Effector CD4-positive, alpha-beta T cell (primary cell): ENCODE measurements around the gene SLC4A5.
A peak's percentile ranks its signal among the peaks of the same experiment; 100 is the strongest.
"Not testable (repeated sequence)": the region's sequence is repeated elsewhere in the genome, so short reads cannot be mapped to it uniquely, and the experiment has no call there.

Source experiments
- DNase-seq: peaks from one replicate; pipeline ENCODE4 v3.0.0-alpha.2; 2020

Gene SLC4A5

GRCh38 chr2:74226648-74227213 lies 116.5 kb downstream of the SLC4A5 start:
- DNase-seq, result no peak

- DNase-seq, result no peak
These were observed 117.3 kb downstream of the SLC4A5 start for GRCh38 chr2:74225698-74226459.

GRCh38 chr2:74223941-74224770 lies 119.1 kb downstream of the SLC4A5 start:
- no peak for DNase-seq

- no peak for DNase-seq
These were observed 120.9 kb downstream of the SLC4A5 start for GRCh38 chr2:74222300-74222650.

GRCh38 chr2:74221604-74222299 lies 121.5 kb downstream of the SLC4A5 start:
- DNase-seq, result no peak

GRCh38 chr2:74221091-74221490 lies 122.1 kb downstream of the SLC4A5 start:
- DNase-seq, result no peak

GRCh38 chr2:74219846-74220486 lies 123.2 kb downstream of the SLC4A5 start:
- no peak for DNase-seq

- no peak for DNase-seq
These were observed 126.6 kb downstream of the SLC4A5 start for GRCh38 chr2:74216642-74217041.

- DNase-seq, result not testable (repeated sequence)
These were observed 127.4 kb downstream of the SLC4A5 start for GRCh38 chr2:74215771-74216170.

- no peak for DNase-seq
These were observed 130.4 kb downstream of the SLC4A5 start for GRCh38 chr2:74212702-74213410.

- DNase-seq, result peak; percentile 4
These were observed 137.0 kb downstream of the SLC4A5 start for GRCh38 chr2:74206180-74206688.

GRCh38 chr2:74205596-74205995 lies 137.6 kb downstream of the SLC4A5 start:
- no peak for DNase-seq

- DNase-seq, result no peak
These were observed 138.1 kb downstream of the SLC4A5 start for GRCh38 chr2:74205113-74205512.

- no peak for DNase-seq
These were observed 138.8 kb downstream of the SLC4A5 start for GRCh38 chr2:74204436-74204835.

- DNase-seq, result no peak
These were observed 141.6 kb downstream of the SLC4A5 start for GRCh38 chr2:74201596-74201995.

GRCh38 chr2:74201196-74201595 lies 142.0 kb downstream of the SLC4A5 start:
- DNase-seq, result no peak

- no peak for DNase-seq
These were observed 143.3 kb downstream of the SLC4A5 start for GRCh38 chr2:74199871-74200305.

- DNase-seq, result no peak
These were observed 143.9 kb downstream of the SLC4A5 start for GRCh38 chr2:74199275-74199701.

- DNase-seq, result peak; percentile 82
These were observed 144.5 kb downstream of the SLC4A5 start, which contains the start of gene MTHFD2 for GRCh38 chr2:74198461-74199274. Gene MTHFD2, plus strand, starts transcription at chr2:74198615. Its CDS starts 27 bp downstream, at chr2:74198642.

GRCh38 chr2:74198023-74198460 lies 145.2 kb downstream of the SLC4A5 start:
- no peak for DNase-seq
